ENCODE results near the gene KRTAP4-16. TPM values are rescaled to one million over a fixed set of nuclear protein-coding genes. Genes with fewer than 3 reads are reported as not detected.
"Not testable (repeated sequence)": the region's sequence is repeated elsewhere in the genome, so short reads cannot be mapped to it uniquely, and the experiment has no call there.

Gene KRTAP4-16
- total RNA-seq, 1 experiment from 2014 or later: not detected

GRCh38 chr17:41111151-41111885 is 9.3 kb upstream of the KRTAP4-16 start:
- BruUV-seq (replicated peaks): no TSS peak
- ChIA-PET CTCF (no interaction called here), POLR2A (no interaction called here), RAD21 (ENCODE audit: low non-redundant PET in 1 of 2, low total read pairs in 2 of 2, uncharacterized antibody in 2 of 2, unreplicated experiment in 2 of 2) (no interaction called here)
- Histone ChIP-seq H4K20me1 (ENCODE audit: insufficient read depth) (no peaks in the 10 kb centered on the region), H3K79me2 (ENCODE audit: insufficient read depth, low read length) (no peaks in the 10 kb centered on the region), H3K27ac (ENCODE audit: low read depth, low read length) (no peak overlapping the region), H3K27me3 (ENCODE audit: insufficient read depth, low read length) (no peaks in the 10 kb centered on the region), H3K4me3 (replicated peaks in 1 of 2; ENCODE audit: low read depth in 1 of 2, low read length in 2 of 2) (no peak overlapping the region), H3K36me3 (ENCODE audit: control insufficient read depth in 1 of 2, insufficient read depth in 2 of 2, low read length in 2 of 2) (peaks cover 0 to 23% of the 10 kb centered on the region in 2 experiments; a peak in 2 of 4 replicates), H3K9me2 (ENCODE audit: insufficient read depth) (no peaks in the 10 kb centered on the region), H3K4me1 (ENCODE audit: control insufficient read depth in 1 of 2, insufficient read depth in 2 of 2, low read length in 2 of 2) (peaks cover 0 to 6% of the 10 kb centered on the region in 2 experiments; a peak in 1 of 4 replicates), H3K9ac (ENCODE audit: low read length) (no peak overlapping the region), H3K4me2 (ENCODE audit: low read length) (no peak overlapping the region), H3K9me3 (ENCODE audit: control insufficient read depth in 1 of 2, insufficient read depth in 1 of 2, low read depth in 1 of 2, low read length in 2 of 2) (peaks cover 4 to 21% of the 10 kb centered on the region in 2 experiments; a peak in 3 of 4 replicates), H2AFZ (ENCODE audit: low read depth, low read length, poor library complexity, severe bottlenecking) (peak overlapping the region; percentile 51)
- intact Hi-C loops (cut with micrococcal nuclease): no loop called here
- no peak for TF ChIP-seq MAX (IDR thresholded peaks at IDR 0.05)
- TF ChIP-seq TCF7L2 (IDR thresholded peaks at IDR 0.05; ENCODE audit: borderline replicate concordance, extremely low read depth, insufficient read depth, insufficient read length): no peak
- no peak for TF ChIP-seq POLR2AphosphoS5 (IDR thresholded peaks at IDR 0.05; ENCODE audit: low read depth, low read length)
- peak; percentile 59; the same call in 1 of the 2 replicates for TF ChIP-seq CBX3 (IDR thresholded peaks at IDR 0.05; ENCODE audit: low read depth)
- no peak for TF ChIP-seq SIN3A (IDR thresholded peaks at IDR 0.05; ENCODE audit: low read depth)
- no peak for ATAC-seq
- no peak for DNase-seq (ENCODE audit: low read depth, low spot score)

DNA sequence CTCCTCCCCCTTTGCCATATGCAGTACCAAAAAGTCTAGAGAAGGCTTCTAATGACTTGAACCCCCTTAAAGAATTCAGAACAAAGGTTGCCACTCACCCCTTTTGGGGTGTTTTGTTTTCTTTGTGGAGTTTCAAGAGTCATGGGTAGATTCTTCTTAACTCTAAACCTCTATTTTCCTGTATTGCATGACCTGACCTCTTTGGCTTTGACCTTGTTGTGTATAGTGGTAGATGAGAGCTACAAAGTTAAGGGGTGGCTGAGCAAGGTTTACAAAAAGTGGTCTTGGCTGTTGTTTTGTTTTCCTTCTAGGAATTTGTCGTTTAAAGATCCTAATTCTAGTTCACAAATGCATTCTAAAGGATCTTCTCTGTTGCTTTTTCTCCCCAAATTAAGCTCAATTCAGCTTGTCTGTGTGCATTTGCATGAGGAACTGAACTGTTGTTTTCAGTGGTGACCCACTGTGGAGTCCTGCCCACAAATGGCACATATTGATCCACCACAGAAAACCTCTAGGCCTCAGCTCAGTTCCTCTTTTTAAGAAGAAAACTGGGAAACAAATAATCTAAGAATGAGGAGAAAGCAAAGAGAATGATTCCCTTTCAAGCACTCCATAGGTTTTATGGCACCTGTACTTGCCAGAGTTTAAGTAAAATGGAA is 6.8 kb upstream of the KRTAP4-16 start:
- H3K79me2 ChIP-seq (ENCODE audit: insufficient read depth, low read length); H3K27ac ChIP-seq (ENCODE audit: low read depth, low read length); POLR2A ChIA-PET; BruUV-seq (replicated peaks); H3K27me3 ChIP-seq (ENCODE audit: insufficient read depth, low read length); H4K20me1 ChIP-seq (ENCODE audit: insufficient read depth); H3K4me3 ChIP-seq (replicated peaks in 1 of 2; ENCODE audit: low read depth in 1 of 2, low read length in 2 of 2); CTCF ChIA-PET; H3K9ac ChIP-seq (ENCODE audit: low read length); H3K4me2 ChIP-seq (ENCODE audit: low read length); H3K9me2 ChIP-seq (ENCODE audit: insufficient read depth); RAD21 ChIA-PET (ENCODE audit: low non-redundant PET in 1 of 2, low total read pairs in 2 of 2, uncharacterized antibody in 2 of 2, unreplicated experiment in 2 of 2); intact Hi-C loops (cut with micrococcal nuclease); ATAC-seq; DNase-seq (ENCODE audit: low read depth, low spot score): not testable (repeated sequence)
- Histone ChIP-seq H3K36me3 (ENCODE audit: control insufficient read depth in 1 of 2, insufficient read depth in 2 of 2, low read length in 2 of 2) (peaks cover 0 to 23% of the 10 kb centered on the region in 2 experiments; a peak in 2 of 4 replicates), H3K9me3 (ENCODE audit: control insufficient read depth in 1 of 2, insufficient read depth in 1 of 2, low read depth in 1 of 2, low read length in 2 of 2) (peaks cover 4 to 21% of the 10 kb centered on the region in 2 experiments; a peak in 3 of 4 replicates), H3K4me1 (ENCODE audit: control insufficient read depth in 1 of 2, insufficient read depth in 2 of 2, low read length in 2 of 2) (peaks cover 10 to 27% of the 10 kb centered on the region in 2 experiments), H2AFZ (ENCODE audit: low read depth, low read length, poor library complexity, severe bottlenecking) (peak overlapping the region; percentile 22)
